ENCODE results near the gene ADAM33.
A peak's percentile ranks its signal among the peaks of the same experiment; 100 is the strongest.

Gene ADAM33

DNA sequence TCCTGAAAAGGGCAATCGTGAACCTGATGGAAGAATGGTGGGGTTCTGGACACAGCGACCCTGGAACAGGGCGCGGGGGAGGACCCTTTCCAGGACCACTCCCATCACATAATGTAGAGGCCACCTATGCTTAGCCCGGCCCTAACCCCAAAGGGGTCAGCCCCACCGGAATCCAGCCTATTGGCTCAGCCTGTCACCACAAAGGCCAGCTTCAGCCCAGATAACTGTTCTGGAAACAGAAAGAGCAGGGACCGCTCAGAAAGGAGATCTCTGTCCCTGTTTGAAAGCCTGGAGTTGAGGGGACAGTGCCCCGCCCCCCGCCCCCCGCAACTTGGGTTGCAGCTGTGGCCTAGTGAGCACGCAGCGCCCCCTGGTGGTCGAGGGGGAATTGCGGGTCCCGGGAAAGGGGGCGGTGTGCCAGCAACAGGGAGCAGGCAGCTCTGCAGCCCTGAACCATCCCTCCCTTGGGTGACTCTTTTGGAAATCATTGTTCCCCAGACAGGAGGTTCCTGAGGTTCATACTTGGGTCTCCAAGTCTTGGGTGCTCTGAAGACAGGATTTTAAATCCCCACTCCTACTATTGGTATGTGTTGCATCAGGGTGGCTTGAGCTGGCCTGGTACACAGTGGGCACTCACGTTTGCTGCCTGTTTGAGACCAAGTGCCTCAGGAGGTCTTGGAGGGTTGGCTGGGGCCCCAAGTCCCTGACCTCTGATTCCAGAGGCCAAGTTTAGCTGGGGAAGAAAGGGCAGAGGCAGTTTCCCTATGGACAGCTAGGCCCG, 29.1 kb upstream of the ADAM33 start:
- TF ChIP-seq, protein P1, sequence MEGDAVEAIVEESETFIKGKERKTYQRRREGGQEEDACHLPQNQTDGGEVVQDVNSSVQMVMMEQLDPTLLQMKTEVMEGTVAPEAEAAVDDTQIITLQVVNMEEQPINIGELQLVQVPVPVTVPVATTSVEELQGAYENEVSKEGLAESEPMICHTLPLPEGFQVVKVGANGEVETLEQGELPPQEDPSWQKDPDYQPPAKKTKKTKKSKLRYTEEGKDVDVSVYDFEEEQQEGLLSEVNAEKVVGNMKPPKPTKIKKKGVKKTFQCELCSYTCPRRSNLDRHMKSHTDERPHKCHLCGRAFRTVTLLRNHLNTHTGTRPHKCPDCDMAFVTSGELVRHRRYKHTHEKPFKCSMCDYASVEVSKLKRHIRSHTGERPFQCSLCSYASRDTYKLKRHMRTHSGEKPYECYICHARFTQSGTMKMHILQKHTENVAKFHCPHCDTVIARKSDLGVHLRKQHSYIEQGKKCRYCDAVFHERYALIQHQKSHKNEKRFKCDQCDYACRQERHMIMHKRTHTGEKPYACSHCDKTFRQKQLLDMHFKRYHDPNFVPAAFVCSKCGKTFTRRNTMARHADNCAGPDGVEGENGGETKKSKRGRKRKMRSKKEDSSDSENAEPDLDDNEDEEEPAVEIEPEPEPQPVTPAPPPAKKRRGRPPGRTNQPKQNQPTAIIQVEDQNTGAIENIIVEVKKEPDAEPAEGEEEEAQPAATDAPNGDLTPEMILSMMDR (conservative IDR thresholded peaks at IDR 0.05; ENCODE audit: low read depth) = peak; percentile 98
- ChIA-PET POLR2A (ENCODE audit: low non-redundant PET) (interaction anchor here (0.6 kb wide), 1 partner anchor 16 kb away, joined by 6 read pairs; no protein-coding TSS in a partner anchor), CTCF (interaction anchor here (0.6 to 2.6 kb wide), 33 partner anchors 11 to 291 kb away, joined by 3 to 37 read pairs (median 4); partner anchors contain the start of genes ADAM33 and CDC25B)
- DNase-seq (ENCODE audit: low spot score) = peak; percentile 80
- no peak overlapping the region for H3K27ac ChIP-seq

DNA sequence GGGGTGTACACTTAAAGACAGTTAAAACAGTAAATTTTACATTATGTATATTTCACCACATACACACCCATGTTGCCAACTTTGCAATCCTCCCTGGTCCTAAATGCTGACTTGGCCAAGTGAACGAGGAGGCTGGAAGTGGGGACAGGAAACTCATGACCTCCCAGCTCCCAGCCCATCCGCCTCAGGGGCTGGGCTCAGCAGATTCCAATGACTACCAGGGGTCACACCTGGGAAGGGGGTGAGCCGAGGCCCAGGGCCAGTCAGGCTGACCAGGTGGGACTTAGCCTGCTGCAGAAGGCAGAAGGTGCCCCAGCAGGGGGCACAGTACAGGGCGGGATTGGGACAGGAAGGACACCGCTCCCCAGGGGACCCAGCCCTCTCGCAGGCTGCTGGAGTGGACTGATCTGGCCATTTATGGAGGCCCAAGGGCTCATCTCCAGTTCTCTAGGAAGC, 28.2 kb upstream of the ADAM33 start:
- no peak overlapping the region for H3K27ac ChIP-seq
- DNase-seq (ENCODE audit: low spot score) = no peak
- TF ChIP-seq, protein P1 (conservative IDR thresholded peaks at IDR 0.05; ENCODE audit: low read depth) = no peak
- CTCF ChIA-PET = interaction anchor here (0.5 to 2.6 kb wide), 19 partner anchors 9 to 247 kb away, joined by 3 to 37 read pairs (median 4); partner anchors contain the start of genes ADAM33 and CDC25B
- POLR2A ChIA-PET (ENCODE audit: low non-redundant PET) = no interaction called here

DNA sequence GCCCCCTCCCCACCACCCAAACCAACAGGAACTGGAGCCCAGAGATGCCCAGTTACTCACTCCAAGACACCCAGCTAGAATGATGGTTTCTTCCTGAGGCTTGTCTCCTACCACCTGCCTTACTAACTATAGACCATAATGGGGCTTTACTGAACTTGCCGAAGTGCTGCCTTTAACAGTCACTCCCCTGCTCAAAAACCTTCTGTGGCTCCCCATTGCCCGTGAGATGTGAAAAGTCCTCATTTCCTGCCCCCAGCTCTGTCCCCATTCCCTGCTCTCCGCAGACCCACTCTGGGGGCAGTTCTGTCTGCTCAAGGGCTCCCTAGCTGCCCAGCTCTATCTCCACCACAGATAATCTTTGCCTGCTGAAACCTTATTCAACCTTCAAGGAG, 25.7 kb upstream of the ADAM33 start:
- ChIA-PET CTCF (interaction anchor here (3.7 kb wide), 1 partner anchor 31 kb away, joined by 20 read pairs; no protein-coding TSS in a partner anchor), POLR2A (ENCODE audit: low non-redundant PET) (no interaction called here)
- H3K27ac ChIP-seq = no peak overlapping the region
- DNase-seq (ENCODE audit: low spot score) = no peak
- TF ChIP-seq, protein P1 (conservative IDR thresholded peaks at IDR 0.05; ENCODE audit: low read depth) = no peak

DNA sequence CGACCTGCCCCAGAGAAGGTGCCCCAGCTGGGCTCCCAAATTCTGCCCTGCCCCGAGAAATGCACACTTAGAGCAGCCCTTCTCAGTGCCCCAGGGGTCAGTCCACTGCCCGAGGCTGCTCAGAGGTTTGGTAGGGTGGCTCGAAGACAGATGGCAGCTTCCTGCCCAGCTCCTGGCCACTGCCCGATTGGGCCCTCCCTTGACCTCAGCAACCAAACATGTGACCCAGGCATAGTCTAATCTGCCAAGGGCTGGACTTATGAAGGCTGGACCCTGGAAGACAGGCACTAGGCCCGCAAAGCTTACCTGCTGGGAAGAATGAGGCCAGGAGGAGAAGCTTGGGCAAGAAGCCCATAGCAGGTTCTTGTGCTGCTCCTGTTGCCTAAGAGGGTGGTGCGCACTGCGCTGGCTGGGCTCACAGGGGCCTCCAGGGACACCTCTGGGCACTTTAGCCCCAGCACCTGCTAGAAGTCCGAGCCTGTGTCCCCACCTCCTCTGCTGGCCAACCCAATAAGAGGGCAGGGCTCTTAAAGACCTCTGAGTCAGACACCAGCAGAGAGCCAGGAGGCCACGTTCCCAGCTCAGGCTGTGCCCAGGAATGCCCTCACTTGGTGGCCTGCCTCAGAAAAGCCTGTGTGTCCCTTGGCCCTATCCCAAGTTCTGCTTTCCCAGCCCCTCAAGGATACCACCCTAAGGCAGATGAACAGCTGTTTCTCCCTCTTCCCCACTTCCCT, 25.1 kb upstream of the ADAM33 start:
- TF ChIP-seq, protein P1 (conservative IDR thresholded peaks at IDR 0.05; ENCODE audit: low read depth) = no peak
- H3K27ac ChIP-seq = no peak overlapping the region
- no peak for DNase-seq (ENCODE audit: low spot score)
- ChIA-PET CTCF (interaction anchor here (3.7 kb wide), 1 partner anchor 31 kb away, joined by 20 read pairs; no protein-coding TSS in a partner anchor), POLR2A (ENCODE audit: low non-redundant PET) (no interaction called here)

DNA sequence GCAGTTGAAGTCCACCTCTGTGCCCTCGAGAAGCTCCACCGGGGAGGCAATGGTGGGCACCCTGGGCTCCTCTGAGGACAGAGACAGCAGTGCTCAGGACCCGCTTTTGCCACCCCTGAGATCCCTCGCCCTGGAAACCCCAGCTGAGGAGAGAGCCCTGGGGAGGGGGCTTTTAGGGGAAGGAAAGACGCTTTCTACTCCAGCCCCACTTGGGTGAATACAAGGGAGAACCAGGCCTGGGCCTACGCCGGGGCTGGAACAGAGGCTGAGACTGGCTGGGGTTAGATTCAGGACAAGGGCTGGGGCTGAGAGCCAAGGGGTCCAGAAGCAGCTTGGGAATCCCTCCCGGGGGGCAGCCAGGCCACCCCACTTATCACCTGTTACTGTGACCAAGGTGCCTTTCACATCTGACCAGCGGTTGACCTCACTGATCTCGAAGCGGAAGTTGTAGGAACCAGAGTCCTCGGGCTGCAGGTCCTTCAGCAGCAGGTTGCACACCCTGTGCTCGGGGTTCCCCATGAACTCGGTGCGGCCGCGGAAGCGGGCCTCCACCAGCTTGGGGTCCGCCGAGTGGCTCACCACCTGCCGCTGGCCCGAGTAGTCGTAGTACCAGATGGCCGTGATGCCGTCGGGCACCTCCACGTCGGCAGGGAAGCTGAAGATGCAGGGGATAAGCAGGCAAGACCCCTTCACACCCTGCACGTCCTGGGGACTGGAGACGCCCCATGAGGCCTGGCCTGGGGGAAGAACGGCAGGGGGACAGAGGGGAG, 24.3 kb upstream of the ADAM33 start:
- CTCF ChIA-PET = interaction anchor here (3.7 kb wide), 1 partner anchor 30 kb away, joined by 20 read pairs; no protein-coding TSS in a partner anchor
- H3K27ac ChIP-seq = no peak overlapping the region
- no peak for DNase-seq (ENCODE audit: low spot score)
- POLR2A ChIA-PET (ENCODE audit: low non-redundant PET) = no interaction called here
- TF ChIP-seq, protein P1 (conservative IDR thresholded peaks at IDR 0.05; ENCODE audit: low read depth) = no peak
